OCI-LY7 (cell line): ENCODE results near the gene LRRC55.
"Not testable (repeated sequence)": the region's sequence is repeated elsewhere in the genome, so short reads cannot be mapped to it uniquely, and the experiment has no call there.

Experiments
- CTCF ChIP-seq: fragments of 200-600 bp; sonication (generic); conservative IDR thresholded peaks from 2 replicates; pipeline ENCODE4 v1.5.1; 2014; ENCODE audit warnings: mild to moderate bottlenecking, antibody characterized with exemption, low read length, moderate library complexity, mixed read lengths
- EZH2phosphoT487 ChIP-seq: fragments of 200-600 bp; sonication (generic); IDR thresholded peaks from 2 replicates; pipeline ENCODE4 v1.6.1; 2018; ENCODE audit warnings: low read depth, borderline replicate concordance, mild to moderate bottlenecking, mixed run types, antibody characterized with exemption, low read length, moderate library complexity, mixed read lengths

GRCh38 chr11:57169732-57170313 lies 11.9 kb upstream of the LRRC55 start:
- not testable (repeated sequence) for TF ChIP-seq EZH2phosphoT487, CTCF
